Fibroblast of lung (primary cell): ENCODE data around the gene CALU.

Experiments
- CTCF ChIP-seq, 2 donors: IDR thresholded peaks in 1 of 2; conservative IDR thresholded peaks in 1 of 2; 1 replicate in 1 of 2; 2 replicates in 1 of 2; pipeline ENCODE4 v1.5.1; 2011 to 2012; ENCODE audit warnings: low read length in 2 of 2, control low read depth in 1 of 2, inconsistent platforms in 1 of 2, low read depth in 1 of 2, mild to moderate bottlenecking in 1 of 2
- EZH2 ChIP-seq: IDR thresholded peaks from 2 replicates; pipeline ENCODE4 v1.5.1; 2012; ENCODE audit warnings: low read length, control low read depth, mild to moderate bottlenecking; ENCODE audit errors: missing control alignments

- TF ChIP-seq CTCF (conservative IDR thresholded peaks at IDR 0.05 in 1 of 2, IDR thresholded peaks at IDR 0.05 in 1 of 2; ENCODE audit: low read depth in 1 of 2, low read length in 2 of 2) (no peak), EZH2 (no peak)
Measured at GRCh38 chr7:128759242-128759641, 20.1 kb downstream of the CALU start.
